Spleen (tissue), 7 donors: ENCODE data around the gene KCNAB1.

ENCODE experiments used
- POLR2A ChIP-seq, 3 donors: fragments of 450-650 bp; IDR thresholded peaks; one replicate each; pipeline ENCODE4 v1.5.1; 2017; ENCODE audit warnings: antibody characterized with exemption in 3 of 3, mild to moderate bottlenecking in 1 of 3
- TF ChIP-seq, protein P1 (sequence below), 11 experiments: fragments of 200-600 bp in 7 of 11; fragments of 450-650 bp in 4 of 11; sonication (generic) in 4 of 11; IDR thresholded peaks in 8 of 11; conservative IDR thresholded peaks in 3 of 11; 1 replicate in 7 of 11; 2 replicates in 4 of 11; pipeline versions ENCODE4 v1.4.0 to v1.8.0; 2016 to 2021; ENCODE audit warnings: antibody characterized with exemption in 11 of 11, inconsistent platforms in 4 of 11, mild to moderate bottlenecking in 1 of 11
- donor health status: DM: no; HTN: no; CAD: no; lungs with moderate emphysema.
- donor health status: DM: no; HTN: no; CAD: no.
- donor health status: DM: no; HTN: no; CAD: no.

- TF ChIP-seq, protein P1, sequence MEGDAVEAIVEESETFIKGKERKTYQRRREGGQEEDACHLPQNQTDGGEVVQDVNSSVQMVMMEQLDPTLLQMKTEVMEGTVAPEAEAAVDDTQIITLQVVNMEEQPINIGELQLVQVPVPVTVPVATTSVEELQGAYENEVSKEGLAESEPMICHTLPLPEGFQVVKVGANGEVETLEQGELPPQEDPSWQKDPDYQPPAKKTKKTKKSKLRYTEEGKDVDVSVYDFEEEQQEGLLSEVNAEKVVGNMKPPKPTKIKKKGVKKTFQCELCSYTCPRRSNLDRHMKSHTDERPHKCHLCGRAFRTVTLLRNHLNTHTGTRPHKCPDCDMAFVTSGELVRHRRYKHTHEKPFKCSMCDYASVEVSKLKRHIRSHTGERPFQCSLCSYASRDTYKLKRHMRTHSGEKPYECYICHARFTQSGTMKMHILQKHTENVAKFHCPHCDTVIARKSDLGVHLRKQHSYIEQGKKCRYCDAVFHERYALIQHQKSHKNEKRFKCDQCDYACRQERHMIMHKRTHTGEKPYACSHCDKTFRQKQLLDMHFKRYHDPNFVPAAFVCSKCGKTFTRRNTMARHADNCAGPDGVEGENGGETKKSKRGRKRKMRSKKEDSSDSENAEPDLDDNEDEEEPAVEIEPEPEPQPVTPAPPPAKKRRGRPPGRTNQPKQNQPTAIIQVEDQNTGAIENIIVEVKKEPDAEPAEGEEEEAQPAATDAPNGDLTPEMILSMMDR (IDR thresholded peaks at IDR 0.05 in 8 of 11, conservative IDR thresholded peaks at IDR 0.05 in 3 of 11) = no peak
- no peak for TF ChIP-seq POLR2A (IDR thresholded peaks at IDR 0.05)
These were observed 18.0 kb upstream of the KCNAB1 start for GRCh38 chr3:156102267-156102931.
